ENCODE data around the gene COL12A1.

GRCh38 chr6:75044846-75045245 is 161.0 kb downstream of the COL12A1 start:
- TF ChIP-seq CTCF (IDR thresholded peaks at IDR 0.05; ENCODE audit: poor library complexity, severe bottlenecking) (no peak), EZH2 (IDR thresholded peaks at IDR 0.05; ENCODE audit: borderline replicate concordance, insufficient read depth, low read length, poor library complexity, severe bottlenecking) (no peak), REST (IDR thresholded peaks at IDR 0.05; ENCODE audit: borderline replicate concordance) (no peak), EP300 (conservative IDR thresholded peaks at IDR 0.05; ENCODE audit: poor library complexity, severe bottlenecking) (no peak), POLR2AphosphoS5 (IDR thresholded peaks at IDR 0.05) (no peak), RAD21 (conservative IDR thresholded peaks at IDR 0.05) (no peak)
